ENCODE data around the gene MPV17L2. TPM values are rescaled to one million over a fixed set of nuclear protein-coding genes. Genes with fewer than 3 reads are reported as not detected.

Gene MPV17L2
- total RNA-seq, 2 donors from 2014 or later: 20.9 to 21.8 TPM

DNA sequence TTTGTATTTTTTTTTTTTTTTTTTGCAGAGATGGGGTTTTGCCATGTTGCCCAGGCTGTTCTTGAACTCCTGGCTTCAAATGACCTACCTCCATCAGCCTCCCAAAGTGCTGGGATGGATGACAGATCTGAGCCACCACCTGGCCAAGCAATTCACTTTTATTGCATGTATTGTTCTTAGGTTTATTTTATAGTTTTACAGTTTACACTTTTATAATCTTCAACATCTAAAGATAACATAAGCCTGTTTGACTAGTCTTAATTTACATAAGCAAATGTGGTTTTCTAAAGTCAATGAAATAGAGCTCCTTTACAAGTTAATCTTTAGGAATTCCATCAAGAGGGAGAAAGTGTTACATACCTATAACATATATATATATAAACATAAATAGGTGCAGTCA lies 9.5 kb upstream of the MPV17L2 start:
- no peak for DNase-seq
- Mint-ChIP-seq H3K4me3 (no peak overlapping the region), H3K4me1 (peaks cover 4% of the 10 kb centered on the region), H3K27me3 (ENCODE audit: insufficient read depth) (no peaks in the 10 kb centered on the region), H3K9me3 (no peaks in the 10 kb centered on the region), H3K27ac (no peak overlapping the region), H3K36me3 (ENCODE audit: low read depth) (no peaks in the 10 kb centered on the region)
- H3K9ac ChIP-seq (ENCODE audit: extremely low read depth, low read length, poor library complexity, severe bottlenecking): no peak overlapping the region
- H3K4me1 ChIP-seq (ENCODE audit: control insufficient read depth, insufficient read depth, low read length): no peaks in the 10 kb centered on the region
- H3K27me3 ChIP-seq (ENCODE audit: control insufficient read depth, insufficient read depth, low read length, poor library complexity, severe bottlenecking): no peaks in the 10 kb centered on the region
- no peaks in the 10 kb centered on the region for H3K36me3 ChIP-seq (ENCODE audit: control insufficient read depth, insufficient read depth, low read length)
- H3K4me3 ChIP-seq (ENCODE audit: low read length): no peak overlapping the region
- no peak overlapping the region for H3K27ac ChIP-seq (ENCODE audit: low read depth, low read length)
- TF ChIP-seq, protein P1, sequence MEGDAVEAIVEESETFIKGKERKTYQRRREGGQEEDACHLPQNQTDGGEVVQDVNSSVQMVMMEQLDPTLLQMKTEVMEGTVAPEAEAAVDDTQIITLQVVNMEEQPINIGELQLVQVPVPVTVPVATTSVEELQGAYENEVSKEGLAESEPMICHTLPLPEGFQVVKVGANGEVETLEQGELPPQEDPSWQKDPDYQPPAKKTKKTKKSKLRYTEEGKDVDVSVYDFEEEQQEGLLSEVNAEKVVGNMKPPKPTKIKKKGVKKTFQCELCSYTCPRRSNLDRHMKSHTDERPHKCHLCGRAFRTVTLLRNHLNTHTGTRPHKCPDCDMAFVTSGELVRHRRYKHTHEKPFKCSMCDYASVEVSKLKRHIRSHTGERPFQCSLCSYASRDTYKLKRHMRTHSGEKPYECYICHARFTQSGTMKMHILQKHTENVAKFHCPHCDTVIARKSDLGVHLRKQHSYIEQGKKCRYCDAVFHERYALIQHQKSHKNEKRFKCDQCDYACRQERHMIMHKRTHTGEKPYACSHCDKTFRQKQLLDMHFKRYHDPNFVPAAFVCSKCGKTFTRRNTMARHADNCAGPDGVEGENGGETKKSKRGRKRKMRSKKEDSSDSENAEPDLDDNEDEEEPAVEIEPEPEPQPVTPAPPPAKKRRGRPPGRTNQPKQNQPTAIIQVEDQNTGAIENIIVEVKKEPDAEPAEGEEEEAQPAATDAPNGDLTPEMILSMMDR (conservative IDR thresholded peaks at IDR 0.05): no peak
- no peaks in the 10 kb centered on the region for H3K9me3 ChIP-seq (ENCODE audit: control insufficient read depth, low read length)

GRCh38 chr19:18185538-18185937 lies 7.5 kb upstream of the MPV17L2 start:
- Histone ChIP-seq H3K9ac (ENCODE audit: extremely low read depth, low read length, poor library complexity, severe bottlenecking) (no peak overlapping the region), H3K4me1 (ENCODE audit: control insufficient read depth, insufficient read depth, low read length) (no peaks in the 10 kb centered on the region), H3K9me3 (ENCODE audit: control insufficient read depth, low read length) (no peaks in the 10 kb centered on the region), H3K4me3 (ENCODE audit: low read length) (no peak overlapping the region), H3K27ac (ENCODE audit: low read depth, low read length) (peak overlapping the region; percentile 30), H3K27me3 (ENCODE audit: control insufficient read depth, insufficient read depth, low read length, poor library complexity, severe bottlenecking) (no peaks in the 10 kb centered on the region), H3K36me3 (ENCODE audit: control insufficient read depth, insufficient read depth, low read length) (no peaks in the 10 kb centered on the region)
- H3K4me1 Mint-ChIP-seq: peaks cover 4% of the 10 kb centered on the region
- WGBS, 2 experiments (ENCODE audit: insufficient coverage in 1 of 2, insufficient read length in 1 of 2): 40 to 61% methylated on average over 1 to 6 of the region's 6 CpGs
- H3K36me3 Mint-ChIP-seq (ENCODE audit: low read depth): no peaks in the 10 kb centered on the region
- TF ChIP-seq, protein P1 (conservative IDR thresholded peaks at IDR 0.05): no peak
- H3K4me3 Mint-ChIP-seq: no peak overlapping the region
- H3K27ac Mint-ChIP-seq: peak overlapping the region; percentile 57
- peak; percentile 66 for DNase-seq
- no peaks in the 10 kb centered on the region for H3K27me3 Mint-ChIP-seq (ENCODE audit: insufficient read depth)
- H3K9me3 Mint-ChIP-seq: no peaks in the 10 kb centered on the region

- no peaks in the 10 kb centered on the region for H3K9me3 ChIP-seq (ENCODE audit: control insufficient read depth, low read length)
- Mint-ChIP-seq H3K27ac (no peak overlapping the region), H3K4me3 (no peak overlapping the region)
Observed at GRCh38 chr19:18190278-18190677, 2.7 kb upstream of the MPV17L2 start.

More at GRCh38 chr19:18190278-18190677, 2.7 kb upstream of the MPV17L2 start:
- DNase-seq: no peak
- Mint-ChIP-seq H3K9me3 (no peaks in the 10 kb centered on the region), H3K4me1 (peaks cover 14% of the 10 kb centered on the region), H3K27me3 (ENCODE audit: insufficient read depth) (no peaks in the 10 kb centered on the region), H3K36me3 (ENCODE audit: low read depth) (no peaks in the 10 kb centered on the region)
- H3K4me1 ChIP-seq (ENCODE audit: control insufficient read depth, insufficient read depth, low read length): no peaks in the 10 kb centered on the region
- H3K27me3 ChIP-seq (ENCODE audit: control insufficient read depth, insufficient read depth, low read length, poor library complexity, severe bottlenecking): no peaks in the 10 kb centered on the region
- TF ChIP-seq, protein P1 (conservative IDR thresholded peaks at IDR 0.05): no peak
- no peak overlapping the region for H3K27ac ChIP-seq (ENCODE audit: low read depth, low read length)
- H3K36me3 ChIP-seq (ENCODE audit: control insufficient read depth, insufficient read depth, low read length): no peaks in the 10 kb centered on the region
- 92 to 100% methylated on average over 1 to 4 of the region's 4 CpGs for WGBS, 2 experiments (ENCODE audit: insufficient coverage in 1 of 2, insufficient read length in 1 of 2)
- no peak overlapping the region for H3K9ac ChIP-seq (ENCODE audit: extremely low read depth, low read length, poor library complexity, severe bottlenecking)
- no peak overlapping the region for H3K4me3 ChIP-seq (ENCODE audit: low read length)

Data from endodermal cell (in vitro differentiated cells).